Thyroid gland (tissue), 4 donors: ENCODE measurements around the gene ERMP1. TPM values are rescaled to one million over a fixed set of nuclear protein-coding genes. Genes with fewer than 3 reads are reported as not detected.

ENCODE experiments used
- DNase-seq, 2 donors: peaks; one replicate each; pipeline ENCODE4 v3.0.0-alpha.2; 2019
- H3K27ac ChIP-seq, 3 donors: fragments of 200-600 bp; sonication (generic); 1 replicate in 2 of 3; 2 replicates in 1 of 3; pipeline ENCODE4 v1.5.1; 2016 to 2019; ENCODE audit warnings: mild to moderate bottlenecking in 1 of 3, moderate library complexity in 1 of 3
- H3K27me3 ChIP-seq: fragments of 200-600 bp; sonication (generic); one replicate; pipeline ENCODE4 v1.5.1; 2019
- H3K36me3 ChIP-seq, 2 donors: fragments of 200-600 bp; sonication (generic); one replicate each; pipeline ENCODE4 v1.5.1; 2016 to 2019
- H3K4me1 ChIP-seq, 2 donors: fragments of 200-600 bp; sonication (generic); one replicate each; pipeline ENCODE4 v1.5.1; 2017 to 2019
- H3K4me3 ChIP-seq, 3 donors: fragments of 200-600 bp; sonication (generic); replicated peaks in 1 of 3; 1 replicate in 2 of 3; 2 replicates in 1 of 3; pipeline ENCODE4 v1.5.1; 2016; ENCODE audit warnings: mild to moderate bottlenecking in 1 of 3
- H3K9me3 ChIP-seq: fragments of 200-600 bp; sonication (generic); one replicate; pipeline ENCODE4 v1.5.1; 2017
- POLR2A ChIP-seq, 2 donors: fragments of 450-650 bp; IDR thresholded peaks; one replicate each; pipeline ENCODE4 v1.6.1; 2017; ENCODE audit warnings: antibody characterized with exemption in 2 of 2, mild to moderate bottlenecking in 2 of 2, moderate library complexity in 1 of 2
- WGBS, 2 donors: methylation state at CpG; one replicate each; pipeline ENCODE4 v1.1.5; 2017; 5-methylcytosine and 5-hydroxymethylcytosine counted together
- intact Hi-C: fragments of 100-400 bp; cut with DNase I; formaldehyde crosslinking; loops from one replicate; pipeline ENCODE4 v1.15.1; 2023
- total RNA-seq, 4 donors: library from RNA; depleted of rRNA; stranded (reverse); fragments of >200 nt; gene quantifications; one replicate each; pipeline ENCODE4 v1.2.3, GENCODE V29; 2016
- TF ChIP-seq, protein P1 (sequence below), 6 experiments: fragments of 200-600 bp in 3 of 6; fragments of 450-650 bp in 3 of 6; sonication (generic) in 3 of 6; IDR thresholded peaks; one replicate each; pipeline ENCODE4 v1.5.1; 2016 to 2019; ENCODE audit warnings: antibody characterized with exemption in 6 of 6, mild to moderate bottlenecking in 2 of 6, inconsistent platforms in 1 of 6, moderate library complexity in 1 of 6

The ERMP1 gene
- total RNA-seq, 4 donors from 2014 or later: 68.3 to 79.5 (median 75.2) TPM

DNA sequence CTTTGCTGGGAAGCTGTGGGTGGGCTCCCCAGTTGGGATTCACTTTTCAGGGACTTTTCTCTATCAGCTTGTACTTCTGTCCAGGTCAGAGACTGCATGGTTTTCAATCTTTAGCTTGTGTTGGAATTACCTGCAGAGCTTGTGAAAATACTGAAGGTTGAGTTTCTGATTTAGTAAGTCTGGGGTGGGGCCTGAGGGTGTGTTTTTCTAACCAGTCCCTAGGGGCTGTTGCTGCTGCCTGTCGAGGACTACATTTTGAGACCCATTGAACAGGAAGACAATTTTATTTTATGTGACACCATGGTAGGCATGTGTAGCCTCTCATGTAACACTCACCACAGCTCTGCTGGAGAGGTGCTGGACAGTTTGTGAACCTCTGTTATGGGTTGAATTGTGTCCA, 43.1 kb upstream of the ERMP1 start:
- no peak overlapping the region for H3K27ac ChIP-seq
- no peaks in the 10 kb centered on the region for H3K9me3 ChIP-seq
- intact Hi-C loops: no loop called here
- no peaks in the 10 kb centered on the region for H3K4me1 ChIP-seq
- H3K27me3 ChIP-seq: no peaks in the 10 kb centered on the region
- no peak for DNase-seq
- no peak overlapping the region for H3K4me3 ChIP-seq
- TF ChIP-seq, protein P1, sequence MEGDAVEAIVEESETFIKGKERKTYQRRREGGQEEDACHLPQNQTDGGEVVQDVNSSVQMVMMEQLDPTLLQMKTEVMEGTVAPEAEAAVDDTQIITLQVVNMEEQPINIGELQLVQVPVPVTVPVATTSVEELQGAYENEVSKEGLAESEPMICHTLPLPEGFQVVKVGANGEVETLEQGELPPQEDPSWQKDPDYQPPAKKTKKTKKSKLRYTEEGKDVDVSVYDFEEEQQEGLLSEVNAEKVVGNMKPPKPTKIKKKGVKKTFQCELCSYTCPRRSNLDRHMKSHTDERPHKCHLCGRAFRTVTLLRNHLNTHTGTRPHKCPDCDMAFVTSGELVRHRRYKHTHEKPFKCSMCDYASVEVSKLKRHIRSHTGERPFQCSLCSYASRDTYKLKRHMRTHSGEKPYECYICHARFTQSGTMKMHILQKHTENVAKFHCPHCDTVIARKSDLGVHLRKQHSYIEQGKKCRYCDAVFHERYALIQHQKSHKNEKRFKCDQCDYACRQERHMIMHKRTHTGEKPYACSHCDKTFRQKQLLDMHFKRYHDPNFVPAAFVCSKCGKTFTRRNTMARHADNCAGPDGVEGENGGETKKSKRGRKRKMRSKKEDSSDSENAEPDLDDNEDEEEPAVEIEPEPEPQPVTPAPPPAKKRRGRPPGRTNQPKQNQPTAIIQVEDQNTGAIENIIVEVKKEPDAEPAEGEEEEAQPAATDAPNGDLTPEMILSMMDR (IDR thresholded peaks at IDR 0.05): no peak
- TF ChIP-seq POLR2A (IDR thresholded peaks at IDR 0.05): no peak
- H3K36me3 ChIP-seq: no peaks in the 10 kb centered on the region
- 40 to 67% methylated on average over 1 of the region's 1 CpG for WGBS, 2 donors

DNA sequence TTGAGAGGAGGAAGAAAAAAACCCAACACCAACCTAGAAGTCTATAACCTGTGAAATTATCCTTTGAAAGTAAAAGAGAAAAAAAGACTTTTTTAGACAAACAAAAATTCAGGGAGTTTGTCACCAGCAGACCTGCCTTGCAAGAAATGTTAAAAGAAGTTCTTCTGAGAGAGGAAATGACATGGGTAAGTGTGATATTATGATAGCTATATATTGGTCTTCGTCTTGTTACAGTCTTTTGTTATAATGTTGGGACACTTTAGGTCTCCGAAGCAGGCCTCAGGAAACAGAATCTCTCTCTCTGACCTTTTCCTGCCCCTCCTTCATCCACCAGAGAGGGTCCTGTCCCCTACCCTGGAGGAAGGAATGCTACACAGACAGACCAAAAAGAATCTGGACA, 41.1 kb upstream of the ERMP1 start:
- H3K27ac ChIP-seq: no peak overlapping the region
- WGBS, 2 donors: 89 to 95% methylated on average over 2 of the region's 2 CpGs
- intact Hi-C loops: no loop called here
- no peaks in the 10 kb centered on the region for H3K36me3 ChIP-seq
- H3K4me1 ChIP-seq: peaks cover 6 to 11% of the 10 kb centered on the region in 2 donors
- no peaks in the 10 kb centered on the region for H3K27me3 ChIP-seq
- no peaks in the 10 kb centered on the region for H3K9me3 ChIP-seq
- DNase-seq: no peak
- TF ChIP-seq, protein P1 (IDR thresholded peaks at IDR 0.05): no peak
- no peak for TF ChIP-seq POLR2A (IDR thresholded peaks at IDR 0.05)
- H3K4me3 ChIP-seq: no peak overlapping the region

DNA sequence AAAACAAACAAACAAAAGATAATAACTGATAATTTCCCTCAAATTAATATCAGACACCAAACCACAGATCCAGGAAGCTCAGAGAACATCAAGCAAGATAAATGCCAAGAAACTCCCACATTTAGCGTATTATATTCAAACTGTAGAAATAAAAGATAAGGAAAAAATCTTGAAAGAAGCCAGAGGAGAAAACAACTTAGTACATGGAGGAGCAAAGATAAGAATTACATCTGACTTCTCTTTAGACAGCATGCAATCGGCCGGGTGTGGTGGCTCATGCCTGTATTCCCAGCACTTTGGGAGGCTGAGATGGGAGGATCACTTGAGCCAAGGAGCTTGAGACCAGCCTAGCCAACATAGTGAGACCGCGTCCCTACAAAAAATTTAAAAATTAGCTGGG, 40.5 kb upstream of the ERMP1 start:
- no peaks in the 10 kb centered on the region for H3K27me3 ChIP-seq
- TF ChIP-seq POLR2A (IDR thresholded peaks at IDR 0.05): no peak
- TF ChIP-seq, protein P1 (IDR thresholded peaks at IDR 0.05): no peak
- H3K36me3 ChIP-seq: no peaks in the 10 kb centered on the region
- H3K4me1 ChIP-seq: peaks cover 6 to 11% of the 10 kb centered on the region in 2 donors
- DNase-seq: no peak
- no peak overlapping the region for H3K27ac ChIP-seq
- intact Hi-C loops: no loop called here
- WGBS, 2 donors: 85 to 92% methylated on average over 5 of the region's 5 CpGs
- no peak overlapping the region for H3K4me3 ChIP-seq
- no peaks in the 10 kb centered on the region for H3K9me3 ChIP-seq

DNA sequence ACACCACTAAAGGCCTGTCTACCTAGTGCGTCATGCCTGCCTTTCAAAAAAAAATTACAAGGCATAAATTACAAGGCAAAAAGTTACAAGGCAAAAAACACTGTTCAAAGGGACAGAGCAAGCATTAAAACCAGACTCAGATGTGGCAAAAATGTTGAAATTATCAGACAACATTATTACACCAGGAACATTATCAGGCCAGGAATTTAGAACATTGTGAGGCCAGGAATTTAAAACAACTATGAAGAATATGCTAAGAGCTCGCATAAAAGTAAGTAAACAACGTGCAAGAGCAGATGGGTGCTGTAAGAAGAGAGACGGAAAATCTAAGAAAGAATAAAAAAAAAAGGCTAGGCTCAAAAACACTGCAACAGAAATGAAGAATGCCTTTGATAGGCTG, 39.6 kb upstream of the ERMP1 start:
- peak overlapping the region; percentile 7 to 74 (median 23) for H3K27ac ChIP-seq
- H3K36me3 ChIP-seq: no peaks in the 10 kb centered on the region

DNA sequence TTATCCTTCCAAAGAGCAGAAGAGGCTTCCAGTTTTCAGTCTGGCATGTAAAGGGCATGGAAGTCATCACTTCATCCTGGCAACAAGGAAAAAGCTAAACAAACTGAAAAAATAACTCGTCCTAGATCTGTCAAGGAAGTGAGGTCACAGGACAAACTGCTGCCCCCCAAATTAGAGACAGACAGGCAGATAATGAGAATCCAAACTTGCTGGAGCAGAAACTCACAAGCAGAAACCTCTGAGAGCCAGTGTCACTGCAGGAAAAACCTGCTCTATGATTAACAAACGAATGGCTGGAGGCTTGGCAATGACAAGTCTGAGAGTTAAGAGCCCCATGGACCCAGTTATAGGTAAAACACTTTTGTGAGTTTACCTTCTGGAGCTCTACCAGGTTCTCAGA, 38.9 kb upstream of the ERMP1 start:
- no peaks in the 10 kb centered on the region for H3K36me3 ChIP-seq
- WGBS, 2 donors: 24 to 25% methylated on average over 2 of the region's 2 CpGs
- no peaks in the 10 kb centered on the region for H3K9me3 ChIP-seq
- TF ChIP-seq POLR2A (IDR thresholded peaks at IDR 0.05): no peak
- TF ChIP-seq, protein P1 (IDR thresholded peaks at IDR 0.05): no peak
- H3K27me3 ChIP-seq: no peaks in the 10 kb centered on the region
- intact Hi-C loops: no loop called here
- no peak for DNase-seq
- H3K4me3 ChIP-seq: no peak overlapping the region
- H3K4me1 ChIP-seq: peaks cover 6 to 11% of the 10 kb centered on the region in 2 donors
- peak overlapping the region; percentile 7 to 74 (median 23) for H3K27ac ChIP-seq

More for the DNA sequence above, 39.6 kb upstream of the ERMP1 start:
- WGBS, 2 donors: 72 to 74% methylated on average over 4 of the region's 4 CpGs
- H3K4me3 ChIP-seq: no peak overlapping the region
- peaks cover 6 to 11% of the 10 kb centered on the region in 2 donors for H3K4me1 ChIP-seq
- intact Hi-C loops: no loop called here
- no peaks in the 10 kb centered on the region for H3K9me3 ChIP-seq
- H3K27me3 ChIP-seq: no peaks in the 10 kb centered on the region
- no peak for DNase-seq
- TF ChIP-seq, protein P1 (IDR thresholded peaks at IDR 0.05): no peak
- no peak for TF ChIP-seq POLR2A (IDR thresholded peaks at IDR 0.05)
